K562 (cell line): ENCODE measurements around the gene PAGE1. TPM values are rescaled to one million over a fixed set of nuclear protein-coding genes. Genes with fewer than 3 reads are reported as not detected.

Source experiments
- ATAC-seq: fragments of 200-7000 bp; cut with Tn5 transposase; 3 replicates; pipeline ENCODE4 v1.9.1; 2020; ENCODE audit warnings: moderate library complexity
- BruUV-seq: library from RNA; stranded (reverse); fragments of 400-500 nt; replicated peaks from 2 replicates; lab custom pipeline; 2021; lab: Mats Ljungman, UMichigan
- CTCF ChIA-PET: fragments of 300-600 bp; formaldehyde crosslinking; extraction: SDS; loops from one replicate; lab custom pipeline; 2021; ENCODE audit warnings: low intra/inter-chr PET ratio; lab: Yijun Ruan, JAX
- POLR2A ChIA-PET: fragments of 300-600, 350-650 bp; sonication (Branson Sonifier 250); formaldehyde crosslinking; extraction: SDS; loops from one replicate; lab custom pipeline; 2021; ENCODE audit warnings: antibody characterized with exemption, inconsistent platforms; lab: Yijun Ruan, JAX
- DNase-seq, 4 experiments: peaks; one replicate each; pipeline versions ENCODE4 v3.0.0 to v3.0.0-alpha.2; 2011 to 2018; ENCODE audit warnings: low spot score in 3 of 4, mixed read lengths in 3 of 4; ENCODE audit errors: extremely low read depth in 1 of 4
- FAIRE-seq: peaks from 2 replicates; lab custom pipeline; 2011; peaks lifted over from hg19 to GRCh38; lab: Jason Lieb, UNC
- H2AFZ ChIP-seq: 2 replicates; pipeline ENCODE4 v1.6.0; 2011; ENCODE audit warnings: low read depth, low read length, control low read depth, inconsistent platforms
- H3K27ac ChIP-seq: fragments of 200-600 bp; 3 replicates; pipeline ENCODE4 v1.8.0; 2011; ENCODE audit warnings: low read depth, mild to moderate bottlenecking, control low read depth, inconsistent platforms, low read length, moderate library complexity, mixed read lengths; ENCODE audit errors: extremely low read depth
- H3K27me3 ChIP-seq, 2 experiments: fragments of 300-600 bp in 1 of 2; 2 replicates in 1 of 2; 3 replicates in 1 of 2; pipeline versions ENCODE4 v1.6.0 to v1.8.0; 2011; ENCODE audit warnings: inconsistent platforms in 2 of 2, low read length in 2 of 2, mild to moderate bottlenecking in 1 of 2, mixed read lengths in 1 of 2, moderate library complexity in 1 of 2; ENCODE audit not compliant: control insufficient read depth in 2 of 2, insufficient read depth in 2 of 2
- H3K36me3 ChIP-seq: fragments of 300-600 bp; 3 replicates; pipeline ENCODE4 v1.8.0; 2011; ENCODE audit warnings: mild to moderate bottlenecking, low read length, inconsistent platforms; ENCODE audit not compliant: control insufficient read depth, insufficient read depth
- H3K4me1 ChIP-seq, 2 experiments: fragments of 200-600 bp in 1 of 2; replicated peaks in 1 of 2; 2 replicates in 1 of 2; 3 replicates in 1 of 2; pipeline versions ENCODE4 v1.5.1 to v1.8.0; 2011; ENCODE audit warnings: inconsistent platforms in 2 of 2, low read length in 2 of 2, mild to moderate bottlenecking in 1 of 2, mixed read lengths in 1 of 2, moderate library complexity in 1 of 2; ENCODE audit not compliant: control insufficient read depth in 2 of 2, insufficient read depth in 2 of 2
- H3K4me2 ChIP-seq: 2 replicates; pipeline ENCODE4 v1.6.1; 2011; ENCODE audit warnings: low read length, control low read depth, inconsistent platforms, mixed read lengths; ENCODE audit not compliant: insufficient read depth
- H3K4me3 ChIP-seq: fragments of 200-600 bp; sonication (generic), shearing (Covaris generic); 2 replicates; pipeline ENCODE4 v1.5.1; 2016; ENCODE audit warnings: control low read depth, inconsistent platforms
- H3K79me2 ChIP-seq: fragments of 200-600 bp; 3 replicates; pipeline ENCODE4 v1.8.0; 2011; ENCODE audit warnings: low read length, inconsistent platforms; ENCODE audit not compliant: control insufficient read depth, insufficient read depth
- H3K9ac ChIP-seq, 2 experiments: 2 replicates each; pipeline versions ENCODE4 v1.6.0 to v1.6.1; 2011; ENCODE audit warnings: low read depth in 2 of 2, low read length in 2 of 2, control low read depth in 1 of 2, inconsistent platforms in 1 of 2, mild to moderate bottlenecking in 1 of 2, mixed read lengths in 1 of 2; ENCODE audit not compliant: insufficient read depth in 1 of 2
- H3K9me1 ChIP-seq: one replicate; pipeline ENCODE4 v1.6.0; 2011; ENCODE audit warnings: inconsistent platforms, mild to moderate bottlenecking, low read length, moderate library complexity; ENCODE audit not compliant: control insufficient read depth, insufficient read depth
- H3K9me3 ChIP-seq: replicated peaks from 2 replicates; pipeline ENCODE4 v1.5.1; 2011; ENCODE audit warnings: low read depth, low read length, inconsistent platforms; ENCODE audit not compliant: control insufficient read depth, insufficient read depth
- H4K20me1 ChIP-seq: replicated peaks from 2 replicates; pipeline ENCODE4 v1.6.1; 2011; ENCODE audit warnings: low read length, inconsistent platforms, mixed read lengths; ENCODE audit not compliant: control insufficient read depth, insufficient read depth
- CEBPB ChIP-seq: fragments of 450-650 bp; IDR thresholded peaks from 2 replicates; pipeline ENCODE4 v1.6.1; 2016; ENCODE audit warnings: missing genetic modification characterization, missing compliant biosample characterization
- JUNB ChIP-seq: fragments of 450-650 bp; formaldehyde crosslinking; conservative IDR thresholded peaks from 2 replicates; pipeline ENCODE4 v1.4.0; 2020; ENCODE audit warnings: mild to moderate bottlenecking
- KDM4B ChIP-seq, 2 experiments: fragments of 450-650 bp in 1 of 2; sonication (generic) in 1 of 2; IDR thresholded peaks; 2 replicates each; pipeline ENCODE4 v1.6.1; 2016 to 2017; ENCODE audit warnings: borderline replicate concordance in 2 of 2, antibody characterized with exemption in 1 of 2, low read depth in 1 of 2, mild to moderate bottlenecking in 1 of 2
- MEIS2 ChIP-seq: fragments of 450-650 bp; IDR thresholded peaks from 2 replicates; pipeline ENCODE4 v1.6.1; 2014; ENCODE audit warnings: mild to moderate bottlenecking; ENCODE audit not compliant: partially characterized antibody
- NRF1 ChIP-seq, 2 experiments: fragments of 450-650 bp; IDR thresholded peaks in 1 of 2; conservative IDR thresholded peaks in 1 of 2; 2 replicates each; pipeline ENCODE4 v1.6.1; 2014; ENCODE audit warnings: mild to moderate bottlenecking in 2 of 2
- SAP30 ChIP-seq: fragments of 200-600 bp; sonication (generic); IDR thresholded peaks from 2 replicates; pipeline ENCODE4 v1.6.1; 2012; ENCODE audit warnings: borderline replicate concordance, low read depth, mild to moderate bottlenecking, moderate library complexity, low read length, control low read depth, inconsistent platforms; ENCODE audit not compliant: insufficient read depth, poor library complexity, severe bottlenecking
- SNIP1 ChIP-seq: fragments of 450-650 bp; IDR thresholded peaks from 2 replicates; pipeline ENCODE4 v1.7.1; 2017; ENCODE audit warnings: low read depth, mild to moderate bottlenecking
- TRIM28 ChIP-seq: fragments of 450-650 bp; IDR thresholded peaks from 2 replicates; pipeline ENCODE4 v1.6.1; 2017
- U2AF1 ChIP-seq: fragments of 200-400 bp; formaldehyde crosslinking; optimal IDR thresholded peaks from 2 replicates; pipeline ENCODE3; 2017; ENCODE audit warnings: mild to moderate bottlenecking, low read depth, low read length, moderate library complexity
- ZNF24 ChIP-seq: fragments of 450-650 bp; IDR thresholded peaks from 2 replicates; pipeline ENCODE4 v1.6.1; 2016
- WGBS: fragments of 100-300 bp; shearing (Covaris generic); methylation state at CpG from one replicate; pipeline ENCODE4 v1.1.6; 2016; ENCODE audit warnings: low coverage, mixed read lengths; ENCODE audit not compliant: insufficient coverage; ENCODE audit errors: missing lambda C conversion rate; 5-methylcytosine and 5-hydroxymethylcytosine counted together
- in situ Hi-C: fragments of 300-500 bp; cut with MboI; formaldehyde crosslinking; loops from 4 replicates; pipeline ENCODE4 v1.15.0; 2018; ENCODE audit warnings: inconsistent platforms, mixed read lengths
- intact Hi-C: fragments of 100-400 bp; cut with micrococcal nuclease; formaldehyde crosslinking; loops from 2 replicates; pipeline ENCODE4 v1.14.2; 2022
- polyA plus RNA-seq, 8 experiments: library from polyadenylated mRNA; depleted of rRNA in 4 of 8; stranded (reverse) in 5 of 8; unstranded in 3 of 8; fragments of >200 nt; fragmentation: Nextera tagmentation in 2 of 8; fragmentation: Illumina TruSeq in 1 of 8; extraction: Ambion mirVana in 2 of 8; extraction: Trizol in 1 of 8; gene quantifications; 2 replicates each; pipeline versions ENCODE4 v1.2.1 to v1.2.3, GENCODE V29; 2011 to 2014; ENCODE audit warnings: inconsistent platforms in 1 of 8, missing spikeins in 1 of 8
- total RNA-seq, 7 experiments: library from RNA; depleted of rRNA in 6 of 7; stranded (reverse); fragments of >200 nt in 6 of 7; fragmentation: Illumina TruSeq in 2 of 7; extraction: Trizol in 2 of 7; gene quantifications; 2 replicates each; pipeline versions ENCODE4 v1.2.1 to v1.2.3, GENCODE V29; 2011 to 2021; ENCODE audit warnings: low replicate concordance in 1 of 7
- TF ChIP-seq, protein P1 (sequence below): fragments of 450-650 bp; IDR thresholded peaks from 2 replicates; pipeline ENCODE4 v1.6.1; 2016; ENCODE audit warnings: mild to moderate bottlenecking
- TF ChIP-seq, protein P2 (sequence below): sonication (generic); formaldehyde crosslinking; IDR thresholded peaks from 2 replicates; pipeline ENCODE4 v1.8.0; 2022; ENCODE audit warnings: mild to moderate bottlenecking, missing genetic modification reagents
- TF ChIP-seq, protein P3 (sequence below): fragments of 450-650 bp; IDR thresholded peaks from 2 replicates; pipeline ENCODE4 v1.6.1; 2018; ENCODE audit not compliant: partially characterized antibody

PAGE1 gene
- total and polyA plus RNA-seq, 9 of the 15 experiments (the other 6 are each of a cell fraction or from before 2014, with no cell fraction given): 43.5 to 520 (median 123) TPM

DNA sequence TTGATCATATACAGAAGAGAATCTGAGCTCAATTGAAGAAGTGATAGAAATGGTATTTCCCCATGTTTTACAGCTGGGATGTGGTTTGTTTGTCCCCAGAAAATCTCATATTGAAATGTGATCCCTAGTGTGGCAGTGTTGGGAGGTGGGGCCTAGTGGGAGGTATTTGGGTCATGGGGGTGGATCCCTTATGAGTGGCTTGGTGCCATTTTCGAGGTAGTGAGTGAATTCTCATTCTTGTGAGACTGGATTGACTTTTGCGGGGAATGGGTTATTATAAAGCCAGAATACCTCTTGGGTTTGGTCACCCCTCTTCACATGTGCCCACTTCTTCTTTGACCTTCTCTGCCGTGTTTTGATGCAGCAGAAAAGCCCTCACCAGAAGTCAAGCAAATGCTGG lies 29.6 kb upstream of the PAGE1 start:
- Histone ChIP-seq H3K36me3 (no peaks in the 10 kb centered on the region), H3K4me1 (peaks cover 4 to 12% of the 10 kb centered on the region in 2 experiments; a peak in 3 of 5 replicates), H3K79me2 (no peaks in the 10 kb centered on the region), H3K9ac (no peak overlapping the region), H3K4me3 (no peak overlapping the region), H4K20me1 (no peaks in the 10 kb centered on the region), H3K4me2 (no peak overlapping the region), H3K27ac (no peak overlapping the region), H3K9me1 (no peaks in the 10 kb centered on the region), H2AFZ (no peak overlapping the region), H3K9me3 (no peaks in the 10 kb centered on the region), H3K27me3 (peaks cover 0 to 9% of the 10 kb centered on the region in 2 experiments; a peak in 2 of 5 replicates)
- in situ Hi-C loops: loop anchor here (25.0 kb wide), 1 partner anchor 388 kb away; the partner anchor contains the start of gene GAGE13
- BruUV-seq: no TSS peak
- FAIRE-seq: no peak
- WGBS: 8% methylated on average over 3 of the region's 3 CpGs
- CTCF ChIA-PET: no interaction called here
- peak in 1 of 4 experiments; percentile 1 for DNase-seq
- intact Hi-C loops: no loop called here
- no peak for ATAC-seq
- POLR2A ChIA-PET: interaction anchor here (0.6 kb wide), 1 partner anchor 677 kb away, joined by 3 read pairs; no protein-coding TSS in a partner anchor
- TF ChIP-seq NRF1 (conservative IDR thresholded peaks at IDR 0.05 in 1 of 2, IDR thresholded peaks at IDR 0.05 in 1 of 2) (no peak), TRIM28 (no peak), SNIP1 (no peak), JUNB (no peak), SAP30 (no peak), U2AF1 (no peak), CEBPB (tag) (no peak), MEIS2 (no peak), ZNF24 (no peak), KDM4B (IDR thresholded peaks at IDR 0.05; ENCODE audit: borderline replicate concordance in 2 of 2, low read depth in 1 of 2) (no peak)
- TF ChIP-seq, protein P1, sequence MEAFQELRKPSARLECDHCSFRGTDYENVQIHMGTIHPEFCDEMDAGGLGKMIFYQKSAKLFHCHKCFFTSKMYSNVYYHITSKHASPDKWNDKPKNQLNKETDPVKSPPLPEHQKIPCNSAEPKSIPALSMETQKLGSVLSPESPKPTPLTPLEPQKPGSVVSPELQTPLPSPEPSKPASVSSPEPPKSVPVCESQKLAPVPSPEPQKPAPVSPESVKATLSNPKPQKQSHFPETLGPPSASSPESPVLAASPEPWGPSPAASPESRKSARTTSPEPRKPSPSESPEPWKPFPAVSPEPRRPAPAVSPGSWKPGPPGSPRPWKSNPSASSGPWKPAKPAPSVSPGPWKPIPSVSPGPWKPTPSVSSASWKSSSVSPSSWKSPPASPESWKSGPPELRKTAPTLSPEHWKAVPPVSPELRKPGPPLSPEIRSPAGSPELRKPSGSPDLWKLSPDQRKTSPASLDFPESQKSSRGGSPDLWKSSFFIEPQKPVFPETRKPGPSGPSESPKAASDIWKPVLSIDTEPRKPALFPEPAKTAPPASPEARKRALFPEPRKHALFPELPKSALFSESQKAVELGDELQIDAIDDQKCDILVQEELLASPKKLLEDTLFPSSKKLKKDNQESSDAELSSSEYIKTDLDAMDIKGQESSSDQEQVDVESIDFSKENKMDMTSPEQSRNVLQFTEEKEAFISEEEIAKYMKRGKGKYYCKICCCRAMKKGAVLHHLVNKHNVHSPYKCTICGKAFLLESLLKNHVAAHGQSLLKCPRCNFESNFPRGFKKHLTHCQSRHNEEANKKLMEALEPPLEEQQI: no peak
- TF ChIP-seq, protein P2, sequence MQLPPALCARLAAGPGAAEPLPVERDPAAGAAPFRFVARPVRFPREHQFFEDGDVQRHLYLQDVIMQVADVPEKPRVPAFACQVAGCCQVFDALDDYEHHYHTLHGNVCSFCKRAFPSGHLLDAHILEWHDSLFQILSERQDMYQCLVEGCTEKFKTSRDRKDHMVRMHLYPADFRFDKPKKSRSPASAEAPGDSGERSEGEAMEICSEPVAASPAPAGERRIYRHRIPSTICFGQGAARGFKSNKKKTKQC (CRISPR knock-in tag): no peak
- TF ChIP-seq, protein P3, sequence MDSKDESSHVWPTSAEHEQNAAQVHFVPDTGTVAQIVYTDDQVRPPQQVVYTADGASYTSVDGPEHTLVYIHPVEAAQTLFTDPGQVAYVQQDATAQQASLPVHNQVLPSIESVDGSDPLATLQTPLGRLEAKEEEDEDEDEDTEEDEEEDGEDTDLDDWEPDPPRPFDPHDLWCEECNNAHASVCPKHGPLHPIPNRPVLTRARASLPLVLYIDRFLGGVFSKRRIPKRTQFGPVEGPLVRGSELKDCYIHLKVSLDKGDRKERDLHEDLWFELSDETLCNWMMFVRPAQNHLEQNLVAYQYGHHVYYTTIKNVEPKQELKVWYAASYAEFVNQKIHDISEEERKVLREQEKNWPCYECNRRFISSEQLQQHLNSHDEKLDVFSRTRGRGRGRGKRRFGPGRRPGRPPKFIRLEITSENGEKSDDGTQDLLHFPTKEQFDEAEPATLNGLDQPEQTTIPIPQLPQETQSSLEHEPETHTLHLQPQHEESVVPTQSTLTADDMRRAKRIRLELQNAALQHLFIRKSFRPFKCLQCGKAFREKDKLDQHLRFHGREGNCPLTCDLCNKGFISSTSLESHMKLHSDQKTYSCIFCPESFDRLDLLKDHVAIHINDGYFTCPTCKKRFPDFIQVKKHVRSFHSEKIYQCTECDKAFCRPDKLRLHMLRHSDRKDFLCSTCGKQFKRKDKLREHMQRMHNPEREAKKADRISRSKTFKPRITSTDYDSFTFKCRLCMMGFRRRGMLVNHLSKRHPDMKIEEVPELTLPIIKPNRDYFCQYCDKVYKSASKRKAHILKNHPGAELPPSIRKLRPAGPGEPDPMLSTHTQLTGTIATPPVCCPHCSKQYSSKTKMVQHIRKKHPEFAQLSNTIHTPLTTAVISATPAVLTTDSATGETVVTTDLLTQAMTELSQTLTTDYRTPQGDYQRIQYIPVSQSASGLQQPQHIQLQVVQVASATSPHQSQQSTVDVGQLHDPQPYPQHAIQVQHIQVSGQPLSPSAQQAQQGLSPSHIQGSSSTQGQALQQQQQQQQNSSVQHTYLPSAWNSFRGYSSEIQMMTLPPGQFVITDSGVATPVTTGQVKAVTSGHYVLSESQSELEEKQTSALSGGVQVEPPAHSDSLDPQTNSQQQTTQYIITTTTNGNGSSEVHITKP: no peak
